Aorta (tissue), 5 donors: ENCODE measurements around the gene TMEM272. TPM values are rescaled to one million over a fixed set of nuclear protein-coding genes. Genes with fewer than 3 reads are reported as not detected.
A peak's percentile ranks its signal among the peaks of the same experiment; 100 is the strongest.

ENCODE experiments used
- ATAC-seq: fragments of 200-7000 bp; cut with Tn5 transposase; one replicate; pipeline ENCODE4 v1.9.1; 2022; ENCODE audit warnings: moderate library complexity; ENCODE audit not compliant: low FRiP score
- DNase-seq, 2 donors: peaks; one replicate each; pipeline ENCODE4 v3.0.0-alpha.2; 2020
- H3K27ac ChIP-seq, 2 donors: one replicate each; pipeline ENCODE4 v1.5.1; 2013; ENCODE audit warnings: low read length in 2 of 2, mild to moderate bottlenecking in 2 of 2, moderate library complexity in 2 of 2, control low read depth in 1 of 2, inconsistent platforms in 1 of 2, low read depth in 1 of 2
- H3K27me3 ChIP-seq, 2 donors: one replicate each; pipeline ENCODE4 v1.6.1; 2013; ENCODE audit warnings: control low read depth in 1 of 2, low read length in 1 of 2, mild to moderate bottlenecking in 1 of 2, moderate library complexity in 1 of 2; ENCODE audit not compliant: insufficient read depth in 2 of 2, control insufficient read depth in 1 of 2
- H3K36me3 ChIP-seq, 2 donors: one replicate each; pipeline ENCODE4 v1.6.1; 2013; ENCODE audit warnings: control low read depth in 1 of 2, low read length in 1 of 2, mild to moderate bottlenecking in 1 of 2; ENCODE audit not compliant: insufficient read depth in 2 of 2, control insufficient read depth in 1 of 2
- H3K4me1 ChIP-seq, 2 donors: one replicate each; pipeline ENCODE4 v1.6.1; 2013; ENCODE audit warnings: low read length in 2 of 2, control low read depth in 1 of 2, mild to moderate bottlenecking in 1 of 2, moderate library complexity in 1 of 2; ENCODE audit not compliant: insufficient read depth in 2 of 2, control insufficient read depth in 1 of 2
- H3K4me3 ChIP-seq, 2 donors: one replicate each; pipeline ENCODE4 v1.5.1; 2013; ENCODE audit warnings: low read length in 2 of 2, control low read depth in 1 of 2, mild to moderate bottlenecking in 1 of 2
- H3K9me3 ChIP-seq: one replicate; pipeline ENCODE4 v1.6.1; 2013; ENCODE audit warnings: mild to moderate bottlenecking, low read length; ENCODE audit not compliant: control insufficient read depth
- WGBS, 2 donors: extraction: QIAGEN DNeasy Blood & Tissue Kit; methylation state at CpG; one replicate each; pipeline ENCODE4 v1.1.7; 2013; 5-methylcytosine and 5-hydroxymethylcytosine counted together
- intact Hi-C, 2 donors: fragments of 100-400 bp; cut with DNase I; formaldehyde crosslinking; loops; one replicate each; pipeline versions ENCODE4 v1.14.2 to v1.15.0; 2022
- polyA plus RNA-seq, 2 donors: library from polyadenylated mRNA; stranded (reverse); fragments of 200-250 nt; gene quantifications; one replicate each; pipeline ENCODE4 v1.2.3, GENCODE V29; 2013
- total RNA-seq, 2 donors: library from RNA; stranded (reverse); fragmentation: NEBNext Ultra II Directional; extraction: Animal tissue kit (Norgen Biotek cat#: 25700); gene quantifications; one replicate each; pipeline ENCODE4 v1.2.1, GENCODE V29; 2021
- donor health status: healthy with polysubstance abuse.
- donor health status: Bipolar disorder and iron deficiency.
- donor health status: DM: no; HTN: no; CAD: no.
- donor health status: DM: no; HTN: no; CAD: no.
- donor health status: DM: yes; HTN: yes; CAD: no.

The TMEM272 gene
- total and polyA plus RNA-seq, 4 donors: 0.03 to 0.57 (median 0.16) TPM; not detected in 1

DNA sequence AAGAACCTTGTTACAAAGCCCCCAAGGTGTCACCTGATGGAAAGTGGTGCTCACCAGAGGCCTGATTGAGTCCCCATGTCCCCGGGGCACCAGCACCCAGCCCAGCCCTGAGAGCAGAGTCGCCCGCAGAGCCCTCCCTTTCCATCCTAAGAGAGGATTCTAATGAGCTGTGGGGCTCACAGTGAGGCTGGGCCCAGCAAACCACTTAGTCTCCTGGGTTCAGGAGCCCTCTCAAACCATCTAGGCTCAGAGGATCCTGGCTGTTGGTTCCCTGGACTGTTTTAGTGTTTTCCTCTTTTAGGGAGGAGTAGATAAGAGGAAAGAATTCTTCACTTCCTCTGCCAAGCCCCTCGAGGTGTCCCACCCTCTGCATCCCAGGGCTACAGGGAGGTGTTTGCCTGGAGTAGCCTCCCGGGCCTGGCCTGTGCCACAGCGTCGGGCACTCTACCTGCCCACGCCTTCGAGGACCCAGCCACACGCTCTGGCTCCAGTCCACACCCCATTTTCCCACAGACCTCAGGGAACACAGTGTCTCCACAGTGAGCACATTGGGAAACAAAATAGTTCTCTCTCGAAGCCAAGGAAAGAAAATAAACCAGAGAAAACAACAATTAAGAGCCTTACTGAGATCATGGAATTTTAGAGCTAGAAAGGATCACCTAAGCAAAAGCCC lies 75.4 kb downstream of the TMEM272 start:
- no peak overlapping the region for H3K4me3 ChIP-seq
- intact Hi-C loops: no loop called here
- ATAC-seq (peak; percentile 85), DNase-seq (peak in 1 of 2 donors; percentile 85)
- H3K27me3 ChIP-seq: no peaks in the 10 kb centered on the region
- H3K4me1 ChIP-seq: no peaks in the 10 kb centered on the region
- WGBS, 2 donors: 26 to 27% methylated on average over 11 of the region's 11 CpGs
- H3K27ac ChIP-seq: peak overlapping the region in 1 of 2 donors; percentile 75
- no peaks in the 10 kb centered on the region for H3K9me3 ChIP-seq
- H3K36me3 ChIP-seq: no peaks in the 10 kb centered on the region

DNA sequence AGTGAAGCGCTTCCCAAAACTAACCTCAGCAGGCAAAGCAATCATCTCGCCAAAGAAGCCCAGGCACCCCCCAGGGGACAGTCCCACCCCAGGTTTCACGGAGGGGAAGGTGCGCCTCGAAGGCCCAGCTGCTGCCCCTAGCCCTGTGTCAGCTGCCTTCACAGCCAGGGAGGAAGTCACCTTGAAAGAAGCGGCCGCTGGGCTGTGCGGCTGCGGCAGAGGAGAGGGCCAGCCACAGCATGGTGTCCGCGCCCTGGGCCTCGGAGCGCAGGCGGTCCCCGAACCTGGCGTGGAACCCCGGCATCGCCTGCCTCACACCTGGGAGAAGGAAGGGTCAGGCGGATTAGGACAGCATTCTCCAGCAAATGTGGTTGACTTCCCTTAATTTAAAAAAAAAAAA lies 76.0 kb downstream of the TMEM272 start:
- Histone ChIP-seq H3K4me1 (no peaks in the 10 kb centered on the region), H3K9me3 (no peaks in the 10 kb centered on the region), H3K27me3 (no peaks in the 10 kb centered on the region), H3K4me3 (no peak overlapping the region), H3K27ac (peak overlapping the region in 1 of 2 donors; percentile 1), H3K36me3 (no peaks in the 10 kb centered on the region)
- 94 to 95% methylated on average over 19 of the region's 19 CpGs for WGBS, 2 donors
- DNase-seq (no peak), ATAC-seq (no peak)
- intact Hi-C loops: no loop called here

DNA sequence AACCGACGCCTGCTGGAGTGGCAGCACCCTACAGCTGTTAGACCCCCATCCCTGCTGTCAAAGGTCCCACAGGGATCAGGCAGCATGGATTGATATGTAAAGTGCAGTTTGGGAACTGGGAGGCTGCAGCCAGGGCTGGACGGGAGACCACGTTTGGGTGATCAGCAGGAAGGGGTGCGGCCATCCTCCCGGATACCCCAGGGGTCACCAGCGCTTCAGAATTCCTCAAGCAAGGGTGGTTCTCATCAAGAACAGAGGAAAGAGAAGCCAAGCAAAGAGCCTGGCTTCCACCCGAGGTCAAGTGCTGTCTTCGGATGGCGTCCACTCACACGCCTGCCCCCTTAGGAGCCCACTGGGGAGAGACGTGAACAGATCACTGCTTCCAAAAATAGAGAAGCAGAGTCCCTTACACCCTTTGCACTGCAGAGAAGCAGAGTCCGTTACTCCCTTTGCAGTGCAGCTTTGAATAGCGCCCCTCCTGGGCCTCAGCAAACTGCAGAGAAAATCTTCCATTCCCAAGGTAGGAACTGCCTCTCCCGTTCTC lies 76.5 kb downstream of the TMEM272 start:
- WGBS, 2 donors: 86 to 87% methylated on average over 15 of the region's 15 CpGs
- DNase-seq: no peak

DNA sequence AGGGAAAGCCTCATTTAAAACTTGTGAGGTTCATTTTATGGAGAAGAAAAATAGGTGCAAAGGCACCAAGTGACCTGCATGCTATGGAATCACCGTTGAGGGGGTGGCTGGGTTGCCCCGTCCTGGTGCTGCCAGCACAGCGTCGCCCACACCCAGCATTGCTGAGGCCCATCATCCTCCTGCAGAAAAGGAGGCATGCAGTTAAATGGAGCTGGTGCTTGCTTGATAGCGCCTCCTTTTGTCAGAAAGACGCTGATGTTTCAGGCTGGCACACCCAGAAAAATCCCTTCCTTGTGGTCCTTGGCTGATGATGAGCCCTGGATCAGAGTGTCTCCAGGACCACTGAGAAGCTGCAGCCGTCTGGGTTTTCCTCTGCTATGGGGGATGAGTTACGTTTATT lies 77.9 kb downstream of the TMEM272 start:
- intact Hi-C loops: no loop called here
- Histone ChIP-seq H3K27me3 (no peaks in the 10 kb centered on the region), H3K27ac (no peak overlapping the region), H3K4me3 (no peak overlapping the region), H3K4me1 (no peaks in the 10 kb centered on the region), H3K36me3 (no peaks in the 10 kb centered on the region), H3K9me3 (no peaks in the 10 kb centered on the region)
- ATAC-seq: no peak
- no peak for DNase-seq
- 85 to 88% methylated on average over 8 of the region's 8 CpGs for WGBS, 2 donors

More for the DNA sequence above, 76.5 kb downstream of the TMEM272 start:
- no peak overlapping the region for H3K27ac ChIP-seq
- no peaks in the 10 kb centered on the region for H3K4me1 ChIP-seq
- no peak overlapping the region for H3K4me3 ChIP-seq
- no peaks in the 10 kb centered on the region for H3K9me3 ChIP-seq
- intact Hi-C loops: no loop called here
- no peaks in the 10 kb centered on the region for H3K36me3 ChIP-seq
- no peak for ATAC-seq
- H3K27me3 ChIP-seq: no peaks in the 10 kb centered on the region

DNA sequence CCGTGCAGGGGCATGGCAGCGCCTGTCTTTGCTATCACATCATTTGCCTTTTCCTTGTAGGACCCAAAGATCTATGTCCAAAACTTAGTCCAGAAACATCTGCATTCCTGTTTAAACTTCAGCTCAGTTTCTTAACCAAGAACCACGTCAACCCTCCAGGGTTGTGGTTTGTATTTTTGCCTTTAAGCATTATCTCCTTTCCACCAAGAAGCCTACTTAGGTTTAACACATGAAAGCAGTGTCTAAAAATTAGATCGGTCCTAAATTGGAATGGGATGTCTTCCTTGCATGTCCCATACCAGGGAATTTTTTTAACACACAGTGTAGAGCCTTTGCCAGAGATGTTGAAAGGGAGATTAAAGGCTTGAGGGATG lies 79.8 kb downstream of the TMEM272 start:
- H3K36me3 ChIP-seq: no peaks in the 10 kb centered on the region
- ATAC-seq (no peak), DNase-seq (no peak)
- no peaks in the 10 kb centered on the region for H3K4me1 ChIP-seq
- H3K9me3 ChIP-seq: no peaks in the 10 kb centered on the region
- H3K27me3 ChIP-seq: no peaks in the 10 kb centered on the region
- WGBS, 2 donors: 78 to 84% methylated on average over 4 of the region's 4 CpGs
- H3K27ac ChIP-seq: peak overlapping the region in 1 of 2 donors; percentile 94
- no peak overlapping the region for H3K4me3 ChIP-seq
- intact Hi-C loops: no loop called here

DNA sequence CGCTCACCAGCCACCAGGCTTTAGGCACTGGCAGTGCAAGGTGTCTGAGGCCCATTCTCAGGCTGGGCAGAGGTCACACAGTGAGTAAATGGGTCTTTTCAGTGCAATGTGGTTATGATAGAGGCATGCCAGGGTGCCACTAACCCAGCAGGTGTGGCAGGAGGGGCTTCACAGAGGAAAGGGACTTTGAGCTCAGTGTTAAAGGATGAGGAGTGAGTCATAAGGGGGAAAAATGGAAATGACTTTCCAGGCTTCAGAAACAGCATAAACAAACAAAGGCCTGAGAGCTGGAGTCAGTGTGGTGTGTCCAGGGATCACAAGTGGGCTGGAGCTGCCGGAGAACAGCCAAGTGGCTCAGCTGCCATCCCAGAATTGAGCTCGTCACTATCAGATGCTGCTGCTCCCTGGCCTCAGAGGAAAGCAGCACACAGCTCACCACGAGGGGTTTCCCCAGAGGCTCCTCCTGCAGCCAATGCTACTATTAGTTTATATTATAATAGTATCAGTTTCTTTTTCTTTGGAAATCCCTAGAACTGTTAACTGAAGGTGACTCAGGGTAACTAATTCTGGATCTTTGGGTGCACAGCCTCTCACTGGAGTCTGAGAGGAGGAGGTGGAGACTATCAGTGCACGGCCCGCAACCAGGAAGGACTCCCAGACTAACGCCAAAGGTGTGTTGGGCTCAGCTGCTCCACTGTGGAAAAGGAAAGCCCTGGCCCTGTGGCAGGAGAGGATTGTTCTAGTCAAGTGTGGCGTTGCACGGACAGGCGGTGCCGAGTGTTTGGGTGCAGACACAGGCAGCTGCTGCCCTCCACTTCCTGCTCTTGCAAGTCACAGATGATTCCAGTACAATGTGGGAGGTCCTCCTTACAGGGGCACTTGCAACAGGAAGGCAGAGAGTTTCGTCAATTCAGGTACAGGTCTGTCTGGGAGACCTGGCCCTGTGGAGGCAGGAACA lies 80.5 kb downstream of the TMEM272 start:
- DNase-seq (peak; percentile 75 to 78), ATAC-seq (peak; percentile 92)
- H3K9me3 ChIP-seq: no peaks in the 10 kb centered on the region
- no peaks in the 10 kb centered on the region for H3K4me1 ChIP-seq
- WGBS, 2 donors: 16 to 19% methylated on average over 12 of the region's 12 CpGs
- no peaks in the 10 kb centered on the region for H3K27me3 ChIP-seq
- peak overlapping the region in 1 of 2 donors; percentile 94 for H3K27ac ChIP-seq
- no peaks in the 10 kb centered on the region for H3K36me3 ChIP-seq
- H3K4me3 ChIP-seq: no peak overlapping the region
- intact Hi-C loops: loop anchor here in 1 of 2 donors (5.0 kb wide), 1 partner anchor 38 kb away; the partner anchor contains the start of gene DHRS12

DNA sequence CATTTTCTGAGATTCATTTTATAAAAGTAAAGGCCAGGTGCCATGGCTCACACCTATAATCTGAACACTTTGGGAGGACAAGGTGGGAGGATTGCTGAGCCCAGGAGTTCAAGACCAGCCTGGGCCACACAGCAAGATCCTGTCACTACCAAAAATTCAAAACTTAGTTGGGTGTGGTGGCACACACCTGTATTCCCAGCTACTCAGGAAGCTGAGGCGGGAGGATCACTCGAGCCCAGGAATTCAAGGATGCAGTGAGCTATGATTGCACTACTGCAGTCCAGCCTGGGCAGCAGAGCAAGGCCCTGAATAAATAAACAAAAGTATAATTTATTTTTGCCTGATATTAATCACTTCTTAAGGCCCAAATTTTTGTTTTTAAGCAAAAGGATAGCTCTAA lies 81.5 kb downstream of the TMEM272 start:
- H3K4me1 ChIP-seq: no peaks in the 10 kb centered on the region
- intact Hi-C loops: loop anchor here in 1 of 2 donors (5.0 kb wide), 1 partner anchor 39 kb away; the partner anchor contains the start of gene DHRS12
- ATAC-seq (no peak), DNase-seq (no peak)
- H3K27me3 ChIP-seq: no peaks in the 10 kb centered on the region
- WGBS, 2 donors: 77 to 79% methylated on average over 2 of the region's 2 CpGs
- H3K27ac ChIP-seq: peak overlapping the region in 1 of 2 donors; percentile 38
- no peaks in the 10 kb centered on the region for H3K9me3 ChIP-seq
- no peak overlapping the region for H3K4me3 ChIP-seq
- H3K36me3 ChIP-seq: peaks cover 0 to 1% of the 10 kb centered on the region in 2 donors
